Esophagus muscularis mucosa (tissue), 4 donors: ENCODE data around the gene TTYH3. TPM values are rescaled to one million over a fixed set of nuclear protein-coding genes. Genes with fewer than 3 reads are reported as not detected.
A peak's percentile ranks its signal among the peaks of the same experiment; 100 is the strongest.
"Not testable (repeated sequence)": the region's sequence is repeated elsewhere in the genome, so short reads cannot be mapped to it uniquely, and the experiment has no call there.

ENCODE experiments used
- DNase-seq: peaks from one replicate; pipeline ENCODE4 v3.0.0-alpha.2; 2017; ENCODE audit errors: extremely low spot score
- H3K27ac ChIP-seq, 4 donors: fragments of 200-600 bp; sonication (generic); replicated peaks in 1 of 4; 1 replicate in 3 of 4; 2 replicates in 1 of 4; pipeline ENCODE4 v1.5.1; 2016 to 2019; ENCODE audit warnings: mild to moderate bottlenecking in 1 of 4
- H3K27me3 ChIP-seq, 4 donors: fragments of 200-600 bp; sonication (generic); one replicate each; pipeline versions ENCODE4 v1.5.1 to v1.6.0; 2016 to 2019
- H3K36me3 ChIP-seq, 4 donors: fragments of 200-600 bp; sonication (generic); one replicate each; pipeline ENCODE4 v1.5.1; 2016 to 2019
- H3K4me1 ChIP-seq, 4 donors: fragments of 200-600 bp; sonication (generic); one replicate each; pipeline ENCODE4 v1.5.1; 2016 to 2019
- H3K4me3 ChIP-seq, 4 donors: fragments of 200-600 bp; sonication (generic); 1 replicate in 2 of 4; 2 replicates in 2 of 4; pipeline ENCODE4 v1.5.1; 2016 to 2019; ENCODE audit warnings: mild to moderate bottlenecking in 4 of 4, moderate library complexity in 1 of 4
- H3K9me3 ChIP-seq, 4 donors: fragments of 200-600 bp; sonication (generic); 1 replicate in 3 of 4; 2 replicates in 1 of 4; pipeline ENCODE4 v1.5.1; 2016 to 2019
- CTCF ChIP-seq, 3 experiments: fragments of 200-600 bp in 2 of 3; fragments of 450-650 bp in 1 of 3; sonication (generic) in 2 of 3; IDR thresholded peaks; one replicate each; pipeline ENCODE4 v1.5.1; 2017 to 2019; ENCODE audit warnings: antibody characterized with exemption in 3 of 3, mild to moderate bottlenecking in 2 of 3, moderate library complexity in 1 of 3
- EP300 ChIP-seq: sonication (generic); formaldehyde crosslinking; IDR thresholded peaks from one replicate; pipeline ENCODE4 v1.6.1; 2017; ENCODE audit warnings: antibody characterized with exemption
- POLR2A ChIP-seq: fragments of 450-650 bp; IDR thresholded peaks from one replicate; pipeline ENCODE4 v1.6.1; 2017; ENCODE audit warnings: antibody characterized with exemption, moderate library complexity, mild to moderate bottlenecking, low read depth
- POLR2AphosphoS5 ChIP-seq, 2 donors: sonication (generic); formaldehyde crosslinking; IDR thresholded peaks; one replicate each; pipeline ENCODE4 v1.6.1; 2017; ENCODE audit warnings: antibody characterized with exemption in 2 of 2
- WGBS: methylation state at CpG from one replicate; pipeline ENCODE4 v1.1.5; 2018; 5-methylcytosine and 5-hydroxymethylcytosine counted together
- intact Hi-C: fragments of 100-400 bp; cut with DNase I; formaldehyde crosslinking; loops from one replicate; pipeline ENCODE4 v1.15.1; 2023
- total RNA-seq, 4 donors: library from RNA; depleted of rRNA; stranded (reverse); fragments of >200 nt; gene quantifications; one replicate each; pipeline versions ENCODE4 v1.1.0 to v1.2.1, GENCODE V29; 2016

The TTYH3 gene
- total RNA-seq, 4 donors from 2014 or later = 17.4 to 25.7 (median 20.2) TPM

- intact Hi-C loops = no loop called here
- DNase-seq = no peak
- TF ChIP-seq CTCF (IDR thresholded peaks at IDR 0.05) (no peak), POLR2AphosphoS5 (IDR thresholded peaks at IDR 0.05) (no peak), EP300 (no peak), POLR2A (no peak)
- no peaks in the 10 kb centered on the region for H3K27me3 ChIP-seq
- no peaks in the 10 kb centered on the region for H3K9me3 ChIP-seq
- peaks cover 9 to 33% (median 20%) of the 10 kb centered on the region in 4 donors for H3K4me1 ChIP-seq
- peak overlapping the region; percentile 7 to 68 (median 60) for H3K27ac ChIP-seq
- WGBS = 72% methylated on average over 7 of the region's 16 CpGs
- no peak overlapping the region for H3K4me3 ChIP-seq
- H3K36me3 ChIP-seq = peaks cover 7 to 63% (median 22%) of the 10 kb centered on the region in 4 donors
Measured at GRCh38 chr7:2606539-2606936, 25.2 kb upstream of the TTYH3 start.

GRCh38 chr7:2607122-2607922 is 24.5 kb upstream of the TTYH3 start:
- peaks cover 0 to 55% (median 14%) of the 10 kb centered on the region in 4 donors for H3K36me3 ChIP-seq
- no peak for DNase-seq
- peak overlapping the region; percentile 7 to 68 (median 60) for H3K27ac ChIP-seq
- intact Hi-C loops = no loop called here
- H3K4me3 ChIP-seq = no peak overlapping the region
- no peaks in the 10 kb centered on the region for H3K9me3 ChIP-seq
- 77% methylated on average over 26 of the region's 26 CpGs for WGBS
- no peaks in the 10 kb centered on the region for H3K27me3 ChIP-seq
- TF ChIP-seq POLR2AphosphoS5 (IDR thresholded peaks at IDR 0.05) = peak; percentile 49 to 64
- no peak for TF ChIP-seq CTCF (IDR thresholded peaks at IDR 0.05)
- TF ChIP-seq EP300 = peak; percentile 44
- TF ChIP-seq POLR2A = no peak
- peaks cover 9 to 33% (median 20%) of the 10 kb centered on the region in 4 donors for H3K4me1 ChIP-seq

- peaks cover 11 to 36% (median 22%) of the 10 kb centered on the region in 4 donors for H3K4me1 ChIP-seq
- no peaks in the 10 kb centered on the region for H3K9me3 ChIP-seq
- H3K36me3 ChIP-seq = peaks cover 0 to 46% (median 12%) of the 10 kb centered on the region in 4 donors
- H3K27ac ChIP-seq = peak overlapping the region; percentile 7 to 68 (median 60)
- WGBS = 81% methylated on average over 37 of the region's 37 CpGs
- DNase-seq = no peak
- no peak overlapping the region for H3K4me3 ChIP-seq
- TF ChIP-seq POLR2A (no peak), EP300 (no peak), CTCF (IDR thresholded peaks at IDR 0.05) (no peak)
- no peaks in the 10 kb centered on the region for H3K27me3 ChIP-seq
- intact Hi-C loops = no loop called here
Measured at GRCh38 chr7:2607923-2608904, 23.6 kb upstream of the TTYH3 start.

GRCh38 chr7:2608921-2609411 is 22.8 kb upstream of the TTYH3 start:
- 63% methylated on average over 14 of the region's 14 CpGs for WGBS
- no peak overlapping the region for H3K4me3 ChIP-seq
- peaks cover 19 to 43% (median 30%) of the 10 kb centered on the region in 4 donors for H3K4me1 ChIP-seq
- TF ChIP-seq EP300 (no peak), POLR2AphosphoS5 (IDR thresholded peaks at IDR 0.05) (no peak), CTCF (IDR thresholded peaks at IDR 0.05) (peak in 1 of 3 experiments; percentile 28)
- no peak for DNase-seq
- peak overlapping the region in 1 of 4 donors; percentile 47 for H3K27ac ChIP-seq
- H3K36me3 ChIP-seq = peaks cover 0 to 44% (median 12%) of the 10 kb centered on the region in 4 donors
- intact Hi-C loops = no loop called here
- H3K27me3 ChIP-seq = no peaks in the 10 kb centered on the region
- no peaks in the 10 kb centered on the region for H3K9me3 ChIP-seq

GRCh38 chr7:2609646-2610045 is 22.1 kb upstream of the TTYH3 start:
- Histone ChIP-seq H3K4me1 (peaks cover 26 to 49% (median 36%) of the 10 kb centered on the region in 4 donors), H3K27ac (peak overlapping the region in 2 of 4 donors; percentile 14 to 47), H3K36me3 (peaks cover 0 to 37% (median 11%) of the 10 kb centered on the region in 4 donors)
- WGBS = 88% methylated on average over 6 of the region's 6 CpGs
- DNase-seq, H3K4me3 ChIP-seq, intact Hi-C loops, H3K27me3 ChIP-seq, H3K9me3 ChIP-seq: not testable (repeated sequence)
